ENCODE data around the gene SFXN5.

Gene SFXN5

DNA sequence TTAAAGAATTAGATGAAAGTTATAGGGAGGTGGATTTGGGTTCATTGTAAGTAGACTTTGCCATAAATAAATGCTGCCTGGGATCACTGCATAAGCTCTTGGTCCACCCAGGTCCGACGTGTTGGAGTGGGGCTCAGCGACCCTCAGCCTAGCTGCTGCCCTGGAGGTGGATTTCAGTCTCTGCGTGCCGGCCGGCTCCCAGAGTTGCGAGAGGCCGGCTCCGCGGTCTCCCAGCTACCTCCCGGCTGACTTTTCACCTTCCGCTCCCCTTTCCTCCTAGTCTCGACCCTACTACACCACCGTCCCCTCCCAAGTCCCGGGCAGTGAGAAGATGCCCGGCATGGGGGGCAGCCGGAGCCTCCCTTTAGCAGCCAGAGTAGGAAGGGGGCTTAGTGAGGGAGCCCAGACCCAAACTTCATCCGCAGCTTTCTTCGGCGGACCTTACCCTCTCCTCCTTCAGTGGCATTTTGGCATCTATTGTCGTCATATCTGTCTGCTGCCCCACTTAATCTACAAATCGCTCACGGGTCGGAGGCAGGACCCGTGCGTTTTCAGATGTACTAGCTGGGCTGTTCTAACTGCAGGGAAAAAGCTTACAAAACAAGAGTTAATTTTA is 146.1 kb downstream of the SFXN5 start:
- no peak for DNase-seq (ENCODE audit: extremely low spot score)
- POLR2A ChIA-PET, result no interaction called here
- CTCF ChIA-PET, result interaction anchor here (0.7 to 1.5 kb wide), 2 partner anchors 32 to 37 kb away, joined by 3 to 5 read pairs; no protein-coding TSS in a partner anchor
- TF ChIP-seq ZNF384 (IDR thresholded peaks at IDR 0.05) (no peak), TARDBP (IDR thresholded peaks at IDR 0.05) (no peak), HDGF (IDR thresholded peaks at IDR 0.05; ENCODE audit: borderline replicate concordance) (no peak), ELF4 (IDR thresholded peaks at IDR 0.05) (no peak), ARNT (IDR thresholded peaks at IDR 0.05) (no peak), LEF1 (IDR thresholded peaks at IDR 0.05; ENCODE audit: borderline replicate concordance) (no peak), FOXM1 (IDR thresholded peaks at IDR 0.05; ENCODE audit: borderline replicate concordance) (no peak), FOXA1 (IDR thresholded peaks at IDR 0.05) (no peak), NFRKB (IDR thresholded peaks at IDR 0.05) (no peak), L3MBTL2 (conservative IDR thresholded peaks at IDR 0.05) (no peak), CTBP1 (IDR thresholded peaks at IDR 0.05; ENCODE audit: borderline replicate concordance) (no peak), FOXK2 (IDR thresholded peaks at IDR 0.05) (no peak)

DNA sequence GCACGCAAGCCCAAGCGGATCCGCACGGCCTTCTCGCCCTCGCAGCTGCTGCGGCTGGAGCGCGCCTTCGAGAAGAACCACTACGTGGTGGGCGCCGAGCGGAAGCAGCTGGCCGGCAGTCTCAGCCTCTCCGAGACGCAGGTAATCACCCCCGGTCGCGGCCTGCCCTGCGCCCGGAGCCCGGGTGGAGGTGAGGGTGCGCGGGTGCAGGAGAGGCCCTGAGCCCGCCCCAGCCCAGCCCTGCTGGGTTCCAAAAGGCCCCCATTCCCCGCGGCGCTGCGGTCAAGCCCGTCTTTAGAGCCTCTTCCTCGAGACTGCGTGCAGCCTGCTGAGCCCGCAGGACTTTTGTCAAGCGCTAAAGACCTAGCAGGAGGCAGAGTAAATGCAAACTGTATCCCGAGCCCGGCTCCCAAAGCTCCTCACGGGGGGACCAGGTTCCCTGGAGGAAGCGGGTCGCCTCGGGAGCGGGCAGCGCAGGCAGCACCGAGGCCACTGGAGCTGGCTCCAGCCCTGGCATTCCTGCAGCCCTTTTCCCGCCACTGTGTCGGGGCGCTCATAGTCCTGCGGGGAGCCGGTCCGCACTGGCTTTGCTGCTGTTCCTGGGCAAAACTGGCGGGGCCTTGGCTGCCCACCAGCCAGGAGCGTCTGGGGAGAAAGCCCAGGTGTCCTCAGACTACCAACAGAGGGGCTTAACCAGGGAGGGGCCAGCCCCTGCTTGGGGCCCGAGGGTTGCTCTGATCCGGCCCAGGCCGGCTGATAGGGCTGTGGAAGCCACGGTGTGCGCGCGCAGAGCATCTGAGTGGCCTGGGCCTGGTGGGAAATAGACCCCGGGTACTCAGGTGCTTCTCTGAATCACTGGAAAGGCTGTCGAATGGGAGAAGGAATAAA is 146.9 kb downstream of the SFXN5 start:
- CTCF ChIA-PET, result no interaction called here
- TF ChIP-seq NFRKB (IDR thresholded peaks at IDR 0.05), result no peak
- TF ChIP-seq ZNF384 (IDR thresholded peaks at IDR 0.05), result no peak
- no peak for TF ChIP-seq FOXM1 (IDR thresholded peaks at IDR 0.05; ENCODE audit: borderline replicate concordance)
- no peak for TF ChIP-seq L3MBTL2 (conservative IDR thresholded peaks at IDR 0.05)
- TF ChIP-seq LEF1 (IDR thresholded peaks at IDR 0.05; ENCODE audit: borderline replicate concordance), result no peak
- no peak for TF ChIP-seq BHLHE40 (IDR thresholded peaks at IDR 0.05; ENCODE audit: borderline replicate concordance)
- TF ChIP-seq HDGF (IDR thresholded peaks at IDR 0.05; ENCODE audit: borderline replicate concordance), result no peak
- TF ChIP-seq ELF4 (IDR thresholded peaks at IDR 0.05), result no peak
- DNase-seq (ENCODE audit: extremely low spot score), result no peak
- POLR2A ChIA-PET, result no interaction called here

DNA sequence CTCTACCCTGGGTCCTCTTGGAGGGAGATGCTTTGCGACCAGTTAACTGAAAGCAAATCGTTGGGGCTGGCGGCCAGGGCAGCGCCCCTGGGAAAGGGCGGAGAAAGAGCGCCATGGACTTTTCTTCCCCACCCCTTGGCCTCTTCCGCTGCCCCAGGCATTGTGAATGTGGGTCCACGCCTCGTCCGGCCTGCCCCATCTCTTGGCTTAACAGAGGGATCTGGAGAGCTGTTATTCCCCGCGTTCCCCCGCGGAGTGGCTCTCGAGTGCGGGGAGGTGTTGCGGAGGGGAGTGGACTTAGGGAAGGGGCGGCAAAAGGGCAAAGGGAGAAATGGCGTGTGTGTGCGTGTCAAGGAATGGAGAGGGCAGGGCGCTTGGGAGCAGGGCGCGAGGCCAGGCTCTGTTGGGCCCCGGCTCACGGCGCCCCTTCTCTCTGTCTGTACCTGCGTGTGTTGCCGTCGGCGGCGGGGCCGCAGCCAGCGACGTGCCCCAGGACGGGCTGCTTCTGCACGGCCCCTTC is 147.6 kb downstream of the SFXN5 start:
- POLR2A ChIA-PET, result no interaction called here
- DNase-seq (ENCODE audit: extremely low spot score), result no peak
- TF ChIP-seq SUZ12 (IDR thresholded peaks at IDR 0.05) (no peak), FOXM1 (IDR thresholded peaks at IDR 0.05; ENCODE audit: borderline replicate concordance) (no peak), CTBP1 (IDR thresholded peaks at IDR 0.05; ENCODE audit: borderline replicate concordance) (no peak), BHLHE40 (IDR thresholded peaks at IDR 0.05; ENCODE audit: borderline replicate concordance) (no peak), ZNF384 (IDR thresholded peaks at IDR 0.05) (no peak)
- CTCF ChIA-PET, result no interaction called here

DNA sequence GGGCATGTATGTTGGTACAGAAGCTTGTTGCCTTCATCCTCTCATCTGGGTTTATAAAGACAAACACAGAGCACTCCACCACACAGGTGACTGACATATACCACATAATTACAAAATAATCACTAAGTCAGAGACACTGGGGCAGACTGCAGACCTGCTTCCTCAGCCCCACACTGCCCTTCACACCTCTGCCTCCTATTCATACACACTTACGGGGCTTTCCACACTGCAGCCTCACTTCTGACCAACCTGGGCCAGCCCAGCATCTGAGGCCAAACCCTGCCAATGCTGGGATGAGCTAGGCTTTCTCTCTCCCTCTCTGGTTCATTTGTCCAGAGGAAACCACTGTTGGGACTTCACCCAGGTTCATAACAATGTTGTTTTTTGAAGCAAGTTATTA is 149.7 kb downstream of the SFXN5 start:
- no peak for DNase-seq (ENCODE audit: extremely low spot score)
- CTCF ChIA-PET, result no interaction called here
- POLR2A ChIA-PET, result no interaction called here
- TF ChIP-seq, protein P1, sequence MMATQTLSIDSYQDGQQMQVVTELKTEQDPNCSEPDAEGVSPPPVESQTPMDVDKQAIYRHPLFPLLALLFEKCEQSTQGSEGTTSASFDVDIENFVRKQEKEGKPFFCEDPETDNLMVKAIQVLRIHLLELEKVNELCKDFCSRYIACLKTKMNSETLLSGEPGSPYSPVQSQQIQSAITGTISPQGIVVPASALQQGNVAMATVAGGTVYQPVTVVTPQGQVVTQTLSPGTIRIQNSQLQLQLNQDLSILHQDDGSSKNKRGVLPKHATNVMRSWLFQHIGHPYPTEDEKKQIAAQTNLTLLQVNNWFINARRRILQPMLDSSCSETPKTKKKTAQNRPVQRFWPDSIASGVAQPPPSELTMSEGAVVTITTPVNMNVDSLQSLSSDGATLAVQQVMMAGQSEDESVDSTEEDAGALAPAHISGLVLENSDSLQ (IDR thresholded peaks at IDR 0.05), result no peak
- TF ChIP-seq ARNT (IDR thresholded peaks at IDR 0.05) (no peak), ELF4 (IDR thresholded peaks at IDR 0.05) (no peak), SP1 (IDR thresholded peaks at IDR 0.05) (no peak), BHLHE40 (IDR thresholded peaks at IDR 0.05; ENCODE audit: borderline replicate concordance) (no peak), TARDBP (IDR thresholded peaks at IDR 0.05) (no peak), FOXK2 (IDR thresholded peaks at IDR 0.05) (no peak), CTBP1 (IDR thresholded peaks at IDR 0.05; ENCODE audit: borderline replicate concordance) (no peak), LEF1 (IDR thresholded peaks at IDR 0.05; ENCODE audit: borderline replicate concordance) (no peak), L3MBTL2 (conservative IDR thresholded peaks at IDR 0.05) (no peak), FOXM1 (IDR thresholded peaks at IDR 0.05; ENCODE audit: borderline replicate concordance) (no peak), NFRKB (IDR thresholded peaks at IDR 0.05) (no peak), SUZ12 (IDR thresholded peaks at IDR 0.05) (no peak)

DNA sequence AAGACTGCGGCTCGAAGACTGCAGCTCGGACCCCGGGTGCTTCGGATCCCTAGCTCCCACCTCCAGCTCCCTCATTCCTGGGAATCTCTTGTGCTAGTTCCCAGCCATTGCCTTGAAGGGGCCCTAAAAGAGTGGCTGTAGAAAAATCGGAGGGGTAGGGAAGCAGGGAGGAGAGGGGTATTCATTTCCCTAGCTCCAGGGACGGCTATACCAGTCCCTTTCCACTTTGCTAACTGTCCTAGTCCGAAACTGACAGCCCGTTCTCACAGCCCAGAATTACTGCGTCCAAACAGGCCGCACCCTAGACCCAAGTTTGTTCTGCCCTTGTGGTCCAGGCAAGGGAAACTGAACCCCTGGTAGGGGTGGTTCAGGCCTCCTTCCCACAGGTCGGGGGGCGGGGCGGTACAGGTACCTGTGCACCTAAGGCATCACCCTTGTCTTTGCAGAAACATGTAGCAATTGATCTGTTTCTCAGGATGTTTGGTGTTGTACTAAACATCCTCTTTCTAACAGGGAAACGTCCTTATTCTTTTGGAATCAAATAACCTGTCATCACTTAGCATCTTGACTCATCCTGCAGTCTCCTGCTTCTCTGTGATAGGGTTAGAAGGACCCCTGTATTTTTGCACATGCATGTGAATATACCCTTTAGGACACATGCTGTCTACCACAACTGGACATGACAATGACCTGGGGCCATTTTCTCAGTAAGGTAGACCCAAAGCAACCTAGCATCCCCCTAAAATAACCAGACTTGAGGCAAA is 150.2 kb downstream of the SFXN5 start:
- DNase-seq (ENCODE audit: extremely low spot score), result no peak
- ChIA-PET CTCF (interaction anchor here (0.7 kb wide), 1 partner anchor 9 kb away, joined by 3 read pairs; no protein-coding TSS in a partner anchor), POLR2A (no interaction called here)

More for the DNA sequence above, 150.2 kb downstream of the SFXN5 start:
- TF ChIP-seq, protein P1 (IDR thresholded peaks at IDR 0.05), result no peak
- TF ChIP-seq FOXK2 (IDR thresholded peaks at IDR 0.05) (no peak), FOXA1 (IDR thresholded peaks at IDR 0.05) (no peak), ELF4 (IDR thresholded peaks at IDR 0.05) (no peak), L3MBTL2 (conservative IDR thresholded peaks at IDR 0.05) (no peak), SUZ12 (IDR thresholded peaks at IDR 0.05) (no peak), CTBP1 (IDR thresholded peaks at IDR 0.05; ENCODE audit: borderline replicate concordance) (no peak), BHLHE40 (IDR thresholded peaks at IDR 0.05; ENCODE audit: borderline replicate concordance) (no peak), LEF1 (IDR thresholded peaks at IDR 0.05; ENCODE audit: borderline replicate concordance) (no peak), TARDBP (IDR thresholded peaks at IDR 0.05) (no peak), NFRKB (IDR thresholded peaks at IDR 0.05) (no peak), ZNF384 (IDR thresholded peaks at IDR 0.05) (no peak), SP1 (IDR thresholded peaks at IDR 0.05) (no peak), ARNT (IDR thresholded peaks at IDR 0.05) (no peak)
